KBM-7 (cell line): ENCODE measurements around the gene RPTOR.
"Not testable (repeated sequence)": the region's sequence is repeated elsewhere in the genome, so short reads cannot be mapped to it uniquely, and the experiment has no call there.

Experiments
- DNase-seq: peaks from one replicate; pipeline ENCODE4 v3.0.0-alpha.2; 2015
- in situ Hi-C: fragments of 300-500 bp; cut with MboI; formaldehyde crosslinking; loops from 2 replicates; pipeline ENCODE4 v1.14.3; 2020; ENCODE audit warnings: low sequenced_read_pairs, low pct_unique_long_range_greater_than_20kb, mixed read lengths

Gene RPTOR

GRCh38 chr17:80544655-80545498 is at the start of gene RPTOR:
TSS of gene RPTOR (plus strand) at chr17:80544838. CDS start at chr17:80545630, 792 bp downstream.
- peak; percentile 94 for DNase-seq
- in situ Hi-C loops: no loop called here

- no peak for DNase-seq
- in situ Hi-C loops: no loop called here
Observed at GRCh38 chr17:80497726-80498241, 46.9 kb upstream of the RPTOR start.

GRCh38 chr17:80498242-80498919 is 46.3 kb upstream of the RPTOR start:
- no peak for DNase-seq
- in situ Hi-C loops: no loop called here

- no peak for DNase-seq
- in situ Hi-C loops: no loop called here
Observed at GRCh38 chr17:80498920-80499410, 45.7 kb upstream of the RPTOR start.

- in situ Hi-C loops: no loop called here
- DNase-seq: no peak
Observed at GRCh38 chr17:80499560-80499959, 45.1 kb upstream of the RPTOR start.

GRCh38 chr17:80499961-80500665 is 44.5 kb upstream of the RPTOR start:
- no peak for DNase-seq
- in situ Hi-C loops: no loop called here

- in situ Hi-C loops: no loop called here
- no peak for DNase-seq
Observed at GRCh38 chr17:80501741-80502577, 42.7 kb upstream of the RPTOR start.

GRCh38 chr17:80502578-80502877 is 42.1 kb upstream of the RPTOR start:
- in situ Hi-C loops: no loop called here
- DNase-seq: no peak

GRCh38 chr17:80503031-80503430 is 41.6 kb upstream of the RPTOR start:
- in situ Hi-C loops: no loop called here
- no peak for DNase-seq

GRCh38 chr17:80503921-80504320 is 40.7 kb upstream of the RPTOR start:
- no peak for DNase-seq
- in situ Hi-C loops: no loop called here

- no peak for DNase-seq
- in situ Hi-C loops: no loop called here
Observed at GRCh38 chr17:80504686-80505413, 39.8 kb upstream of the RPTOR start.

- in situ Hi-C loops, DNase-seq: not testable (repeated sequence)
Observed at GRCh38 chr17:80507177-80507576, 37.5 kb upstream of the RPTOR start.

- in situ Hi-C loops: no loop called here
- no peak for DNase-seq
Observed at GRCh38 chr17:80507965-80508364, 36.7 kb upstream of the RPTOR start.

- in situ Hi-C loops: no loop called here
- no peak for DNase-seq
Observed at GRCh38 chr17:80509311-80509710, 35.3 kb upstream of the RPTOR start.

- in situ Hi-C loops: no loop called here
- DNase-seq: no peak
Observed at GRCh38 chr17:80510132-80510531, 34.5 kb upstream of the RPTOR start.

- in situ Hi-C loops: no loop called here
- DNase-seq: no peak
Observed at GRCh38 chr17:80510772-80511171, 33.9 kb upstream of the RPTOR start.

GRCh38 chr17:80511222-80512180 is 33.1 kb upstream of the RPTOR start:
- no peak for DNase-seq
- in situ Hi-C loops: no loop called here
